OCI-LY7 (cell line): ENCODE measurements around the gene PLIN5.

Experiments
- EZH2phosphoT487 ChIP-seq: fragments of 200-600 bp; sonication (generic); IDR thresholded peaks from 2 replicates; pipeline ENCODE4 v1.6.1; 2018; ENCODE audit warnings: low read depth, borderline replicate concordance, mild to moderate bottlenecking, mixed run types, antibody characterized with exemption, low read length, moderate library complexity, mixed read lengths
- TF ChIP-seq, protein P1 (sequence below): fragments of 200-600 bp; sonication (generic); conservative IDR thresholded peaks from 2 replicates; pipeline ENCODE4 v1.5.1; 2014; ENCODE audit warnings: mild to moderate bottlenecking, antibody characterized with exemption, low read length, moderate library complexity, mixed read lengths

DNA sequence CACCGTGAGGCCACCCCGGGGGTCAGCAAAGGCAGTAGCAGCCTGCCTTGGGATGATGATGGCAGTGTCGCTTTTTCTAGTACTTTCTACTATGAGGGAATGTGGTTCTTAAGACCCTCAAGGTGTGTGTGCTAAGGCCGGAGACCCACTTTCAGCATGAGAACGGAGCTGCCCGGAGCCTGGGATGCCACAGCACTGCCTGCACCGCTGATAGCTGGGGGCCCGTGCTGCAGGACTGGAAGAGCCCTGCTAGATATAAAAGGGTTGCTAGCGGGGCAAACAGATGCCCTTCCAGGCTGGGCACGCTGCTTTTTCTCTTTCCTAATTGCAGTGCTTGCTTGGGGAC is 31.2 kb downstream of the PLIN5 start:
- TF ChIP-seq EZH2phosphoT487, result no peak
- TF ChIP-seq, protein P1, sequence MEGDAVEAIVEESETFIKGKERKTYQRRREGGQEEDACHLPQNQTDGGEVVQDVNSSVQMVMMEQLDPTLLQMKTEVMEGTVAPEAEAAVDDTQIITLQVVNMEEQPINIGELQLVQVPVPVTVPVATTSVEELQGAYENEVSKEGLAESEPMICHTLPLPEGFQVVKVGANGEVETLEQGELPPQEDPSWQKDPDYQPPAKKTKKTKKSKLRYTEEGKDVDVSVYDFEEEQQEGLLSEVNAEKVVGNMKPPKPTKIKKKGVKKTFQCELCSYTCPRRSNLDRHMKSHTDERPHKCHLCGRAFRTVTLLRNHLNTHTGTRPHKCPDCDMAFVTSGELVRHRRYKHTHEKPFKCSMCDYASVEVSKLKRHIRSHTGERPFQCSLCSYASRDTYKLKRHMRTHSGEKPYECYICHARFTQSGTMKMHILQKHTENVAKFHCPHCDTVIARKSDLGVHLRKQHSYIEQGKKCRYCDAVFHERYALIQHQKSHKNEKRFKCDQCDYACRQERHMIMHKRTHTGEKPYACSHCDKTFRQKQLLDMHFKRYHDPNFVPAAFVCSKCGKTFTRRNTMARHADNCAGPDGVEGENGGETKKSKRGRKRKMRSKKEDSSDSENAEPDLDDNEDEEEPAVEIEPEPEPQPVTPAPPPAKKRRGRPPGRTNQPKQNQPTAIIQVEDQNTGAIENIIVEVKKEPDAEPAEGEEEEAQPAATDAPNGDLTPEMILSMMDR, result no peak
